ENCODE data around the gene BMPR1B.
"Not testable (repeated sequence)": the region's sequence is repeated elsewhere in the genome, so short reads cannot be mapped to it uniquely, and the experiment has no call there.

The BMPR1B gene

GRCh38 chr4:95093936-95094929 lies 336.5 kb downstream of the BMPR1B start:
- DNase-seq: no peak

GRCh38 chr4:95095348-95095974 lies 337.7 kb downstream of the BMPR1B start:
- peak; percentile 65 for DNase-seq

DNA sequence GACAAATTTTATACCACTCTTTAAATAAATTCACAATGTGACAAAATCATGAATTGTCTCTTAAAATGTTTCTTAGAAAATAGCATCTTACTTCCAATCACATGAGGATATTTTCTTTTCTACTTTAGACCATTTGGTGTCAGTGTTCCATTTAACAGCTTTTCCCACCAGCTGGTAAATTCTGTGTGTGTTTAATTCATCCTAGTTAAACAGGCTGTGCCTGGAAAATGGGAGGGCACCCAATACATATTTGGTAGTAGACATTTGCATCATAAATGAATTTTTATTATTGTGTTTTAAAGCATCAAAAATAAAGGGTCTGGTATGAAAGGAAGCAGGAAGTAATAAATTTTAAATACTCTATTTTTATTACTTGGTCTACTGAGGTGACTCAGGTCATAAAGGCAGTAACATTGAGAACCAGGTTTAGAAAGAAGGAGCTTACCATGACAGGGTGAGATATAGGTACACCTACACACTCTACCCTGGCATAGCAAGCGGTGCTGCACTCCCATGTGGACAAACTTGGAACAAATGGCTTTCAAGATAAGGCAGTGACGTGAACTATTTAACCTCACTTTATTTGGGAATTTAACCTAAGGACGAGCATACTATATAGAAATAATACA lies 344.5 kb downstream of the BMPR1B start:
- no peak for DNase-seq

GRCh38 chr4:95105112-95105511 lies 347.4 kb downstream of the BMPR1B start:
- no peak for DNase-seq

GRCh38 chr4:95105983-95106382 lies 348.2 kb downstream of the BMPR1B start:
- DNase-seq: no peak

DNA sequence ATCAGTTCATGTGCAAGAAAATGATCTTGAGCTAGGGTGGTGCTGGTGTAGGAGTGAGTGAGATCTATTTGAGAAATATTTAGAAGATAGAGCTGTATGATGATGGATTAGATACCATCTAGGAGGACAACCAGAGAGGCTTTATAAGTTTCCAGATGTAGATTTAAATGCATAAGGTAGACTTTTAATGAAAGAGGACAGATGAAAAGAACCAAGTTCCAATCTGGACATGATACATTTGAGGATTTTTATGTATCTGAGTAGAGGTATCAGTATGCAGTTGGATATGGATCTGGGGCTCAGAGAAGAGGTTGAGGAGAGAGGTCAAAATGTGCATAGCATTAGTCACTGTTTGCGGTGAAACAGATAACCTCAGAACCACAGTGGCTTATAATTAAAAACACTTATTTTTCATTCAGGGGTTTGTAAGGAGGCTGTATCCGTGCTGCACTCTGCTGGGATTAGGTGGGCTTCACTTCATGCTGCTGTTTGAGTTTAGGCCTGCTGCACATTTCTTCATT lies 348.7 kb downstream of the BMPR1B start:
- peak; percentile 82 for DNase-seq

DNA sequence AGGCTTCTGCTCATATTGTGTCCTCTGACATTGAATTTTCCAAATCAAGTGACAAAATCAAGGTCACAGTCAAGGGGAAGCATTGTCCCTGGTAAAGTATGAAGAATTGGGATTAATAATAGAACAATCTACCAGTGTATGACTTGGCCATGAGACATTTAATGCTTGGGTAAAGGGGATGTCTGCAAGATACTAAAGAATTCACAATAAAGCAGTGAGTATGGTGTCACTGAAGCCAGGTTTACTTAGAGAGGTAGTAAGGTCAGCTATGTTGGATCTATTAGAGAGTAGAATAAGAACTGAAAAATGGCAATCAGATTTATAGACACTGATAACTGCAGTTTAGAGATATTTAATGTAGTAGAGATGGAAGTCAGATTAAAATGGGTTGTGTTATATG lies 349.2 kb downstream of the BMPR1B start:
- DNase-seq: peak; percentile 17

- DNase-seq: peak; percentile 82
Measured at GRCh38 chr4:95107635-95108034, 349.9 kb downstream of the BMPR1B start.

- peak; percentile 26 for DNase-seq
Measured at GRCh38 chr4:95108883-95109421, 351.2 kb downstream of the BMPR1B start.

DNA sequence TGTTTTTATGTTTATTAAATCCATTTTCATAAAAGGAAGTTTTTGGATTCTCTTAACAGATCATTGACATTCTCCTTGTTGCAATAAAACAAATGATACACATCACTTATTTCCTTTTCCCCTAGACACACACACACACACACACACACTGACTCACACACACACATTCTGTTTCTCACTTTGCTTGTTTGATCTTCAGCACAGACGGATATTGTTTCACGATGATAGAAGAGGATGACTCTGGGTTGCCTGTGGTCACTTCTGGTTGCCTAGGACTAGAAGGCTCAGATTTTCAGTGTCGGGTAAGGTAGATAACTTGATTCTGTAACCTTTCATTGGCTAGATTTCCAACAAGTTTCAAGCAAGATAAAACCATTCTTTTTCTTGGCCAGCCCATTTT lies 356.8 kb downstream of the BMPR1B start:
- peak; percentile 20 for DNase-seq

DNA sequence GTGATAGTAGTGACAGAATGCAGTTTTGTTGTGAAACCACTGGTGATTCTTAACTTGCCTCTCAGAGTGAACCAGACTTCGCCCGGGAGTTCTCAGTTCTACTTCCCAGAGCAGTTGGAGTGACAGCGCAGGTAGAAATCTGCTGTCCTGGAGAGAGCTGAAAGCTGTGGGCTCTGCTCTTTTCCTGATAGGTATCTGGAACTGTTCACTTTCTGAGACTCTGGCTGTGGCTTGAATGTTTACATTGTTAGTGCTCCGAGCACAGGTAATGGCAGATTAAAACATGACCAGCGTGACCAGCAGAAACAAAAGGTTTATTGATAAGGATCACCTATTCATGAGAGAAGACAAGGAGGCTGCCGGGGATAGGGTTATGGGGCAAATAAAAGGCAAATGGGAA lies 360.7 kb downstream of the BMPR1B start:
- no peak for DNase-seq

GRCh38 chr4:95120456-95120855 lies 362.7 kb downstream of the BMPR1B start:
- DNase-seq: no peak

DNA sequence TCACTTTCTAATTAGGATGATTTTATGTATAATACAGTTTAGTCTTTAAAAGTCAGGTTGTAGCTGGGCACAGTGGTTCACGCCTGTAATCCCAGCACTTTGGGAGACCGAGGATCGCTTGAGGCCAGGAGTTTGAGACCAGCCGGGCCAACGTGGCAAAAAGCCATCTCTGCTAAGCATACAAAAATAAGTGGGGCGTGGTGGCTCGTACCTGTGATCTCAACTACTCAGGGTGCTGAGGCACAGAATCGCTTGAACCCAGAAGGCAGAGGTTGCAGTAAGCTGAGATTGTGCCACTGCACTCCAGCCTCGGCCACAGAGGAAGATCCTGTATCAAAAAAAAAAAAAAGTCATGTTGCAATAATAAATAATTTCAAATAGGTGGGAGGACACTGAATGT lies 364.2 kb downstream of the BMPR1B start:
- DNase-seq: no peak

GRCh38 chr4:95124906-95125504 lies 367.2 kb downstream of the BMPR1B start:
- DNase-seq: peak; percentile 74

DNA sequence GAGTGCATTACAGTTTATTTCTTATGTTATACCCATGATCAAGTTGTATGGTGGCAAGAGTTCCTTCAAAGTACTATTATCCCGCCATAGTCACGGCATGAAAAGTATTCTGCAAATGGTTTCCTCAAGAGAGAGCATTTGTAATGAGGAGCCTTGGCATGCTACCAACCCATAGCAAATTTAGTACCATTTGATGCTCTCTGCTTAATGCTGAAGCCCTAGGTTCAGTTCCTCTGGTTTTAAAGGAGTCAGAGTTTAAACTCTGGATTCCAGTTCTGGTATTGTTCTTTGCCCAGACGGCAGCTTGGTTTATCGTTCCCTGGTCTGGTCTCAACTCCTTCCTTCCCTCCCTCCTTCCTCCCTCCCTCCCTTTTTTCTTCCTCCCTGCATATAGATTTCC lies 371.3 kb downstream of the BMPR1B start:
- DNase-seq: peak; percentile 47

DNA sequence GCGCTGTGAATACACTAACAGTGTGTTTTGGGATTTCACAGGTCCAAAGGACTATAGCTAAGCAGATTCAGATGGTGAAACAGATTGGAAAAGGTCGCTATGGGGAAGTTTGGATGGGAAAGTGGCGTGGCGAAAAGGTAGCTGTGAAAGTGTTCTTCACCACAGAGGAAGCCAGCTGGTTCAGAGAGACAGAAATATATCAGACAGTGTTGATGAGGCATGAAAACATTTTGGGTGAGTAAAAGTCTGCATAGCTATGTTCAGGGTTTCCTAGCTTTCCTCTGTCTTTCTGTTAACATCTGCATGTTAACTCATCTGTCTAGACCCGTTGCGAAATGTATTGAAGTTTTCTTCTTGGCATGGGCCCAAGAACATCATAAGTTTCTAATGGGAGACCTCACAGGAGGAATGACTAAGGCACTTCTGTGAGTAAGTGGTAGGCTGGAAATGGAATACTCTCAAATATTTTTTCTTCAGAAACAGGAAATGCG lies 372.1 kb downstream of the BMPR1B start:
- DNase-seq: peak; percentile 100

- not testable (repeated sequence) for DNase-seq
Measured at GRCh38 chr4:95134016-95134415, 376.3 kb downstream of the BMPR1B start.

DNA sequence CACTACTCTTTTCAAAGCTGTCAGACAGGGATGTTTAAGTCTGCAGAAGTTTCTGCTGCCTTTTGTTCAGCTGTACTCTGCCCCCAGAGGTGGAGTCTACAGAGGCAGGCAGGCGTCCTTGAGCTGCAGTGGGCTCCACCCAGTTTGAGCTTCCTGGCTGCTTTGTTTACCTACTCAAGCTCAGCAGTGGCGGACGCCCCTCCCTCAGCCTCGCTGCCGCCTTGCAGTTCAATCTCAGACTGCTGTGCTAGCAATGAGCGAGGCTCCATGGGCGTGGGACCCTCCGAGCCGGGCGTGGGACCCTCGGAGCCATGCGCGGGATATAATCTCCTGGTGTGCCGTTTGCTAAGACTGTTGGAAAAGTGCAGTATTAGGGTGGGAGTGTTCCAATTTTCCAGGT lies 381.7 kb downstream of the BMPR1B start:
- not testable (repeated sequence) for DNase-seq

DNA sequence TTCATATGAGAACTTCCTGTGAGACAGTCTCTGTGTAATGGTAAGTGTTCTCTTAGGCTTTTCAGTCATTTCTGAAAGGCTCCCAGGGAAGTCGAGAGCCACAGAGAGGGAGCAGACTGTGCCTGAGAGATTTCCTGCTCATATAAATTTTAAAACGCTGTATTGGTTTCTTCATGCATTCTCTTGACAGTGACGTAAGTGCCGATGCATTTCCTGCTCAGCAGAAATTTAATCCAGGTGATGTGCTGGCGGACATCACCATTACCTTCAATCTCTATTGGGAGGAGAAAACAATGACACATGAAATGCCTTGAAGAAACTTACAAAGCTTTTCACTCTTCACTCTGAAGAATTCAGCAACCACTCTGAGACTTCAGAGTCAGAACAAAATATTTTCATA lies 383.6 kb downstream of the BMPR1B start:
- DNase-seq: peak; percentile 73

DNA sequence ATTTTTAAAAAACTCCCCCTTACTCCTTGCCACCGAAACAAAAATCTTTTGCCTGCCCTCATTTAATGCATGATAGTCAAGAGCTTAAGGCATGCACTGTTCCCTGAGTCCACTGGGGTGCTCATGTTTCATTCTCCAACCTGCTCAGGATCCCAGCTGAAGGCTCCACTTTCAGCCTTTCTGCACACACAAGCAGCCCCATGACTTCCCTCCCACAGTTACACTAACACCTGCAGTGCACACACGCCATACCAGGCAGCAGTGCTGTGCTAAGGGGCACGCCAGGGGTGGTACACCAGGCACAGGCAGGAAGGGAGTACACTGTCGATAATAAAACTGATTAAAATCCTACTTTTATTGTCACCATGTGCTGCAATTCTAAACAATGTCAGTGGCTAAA lies 385.2 kb downstream of the BMPR1B start:
- DNase-seq: no peak

DNA sequence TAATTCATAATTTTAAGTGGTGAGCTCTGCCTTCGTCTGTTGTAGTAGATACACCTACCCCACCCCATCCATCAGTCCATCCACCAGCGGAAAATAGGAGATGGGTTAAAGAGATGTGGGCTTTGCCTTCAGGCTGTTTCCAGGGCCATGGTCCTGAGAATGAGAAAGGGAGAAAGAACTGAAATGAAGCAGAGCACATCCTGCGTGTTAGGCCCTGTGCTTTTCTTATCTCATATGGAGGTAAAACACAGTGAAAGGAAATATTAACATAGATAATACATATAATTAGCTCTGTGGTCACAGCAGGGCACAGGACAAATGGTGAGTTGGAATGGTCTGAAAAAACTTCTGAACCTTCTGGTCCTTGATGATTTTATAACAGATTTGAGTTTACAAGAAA lies 393.5 kb downstream of the BMPR1B start:
- DNase-seq: no peak

GRCh38 chr4:95153182-95153581 lies 395.4 kb downstream of the BMPR1B start:
- DNase-seq: peak; percentile 18
